GM21825 (cell line): ENCODE data around the gene TAS2R13.

ENCODE experiments used
- ATAC-seq: cut with Tn5 transposase; IDR thresholded peaks from one replicate; pipeline ENCODE4 v1.9.1; 2021; ENCODE audit warnings: mild to moderate bottlenecking, moderate library complexity; ENCODE audit not compliant: unreplicated experiment

TAS2R13 gene, protein sequence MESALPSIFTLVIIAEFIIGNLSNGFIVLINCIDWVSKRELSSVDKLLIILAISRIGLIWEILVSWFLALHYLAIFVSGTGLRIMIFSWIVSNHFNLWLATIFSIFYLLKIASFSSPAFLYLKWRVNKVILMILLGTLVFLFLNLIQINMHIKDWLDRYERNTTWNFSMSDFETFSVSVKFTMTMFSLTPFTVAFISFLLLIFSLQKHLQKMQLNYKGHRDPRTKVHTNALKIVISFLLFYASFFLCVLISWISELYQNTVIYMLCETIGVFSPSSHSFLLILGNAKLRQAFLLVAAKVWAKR

DNA sequence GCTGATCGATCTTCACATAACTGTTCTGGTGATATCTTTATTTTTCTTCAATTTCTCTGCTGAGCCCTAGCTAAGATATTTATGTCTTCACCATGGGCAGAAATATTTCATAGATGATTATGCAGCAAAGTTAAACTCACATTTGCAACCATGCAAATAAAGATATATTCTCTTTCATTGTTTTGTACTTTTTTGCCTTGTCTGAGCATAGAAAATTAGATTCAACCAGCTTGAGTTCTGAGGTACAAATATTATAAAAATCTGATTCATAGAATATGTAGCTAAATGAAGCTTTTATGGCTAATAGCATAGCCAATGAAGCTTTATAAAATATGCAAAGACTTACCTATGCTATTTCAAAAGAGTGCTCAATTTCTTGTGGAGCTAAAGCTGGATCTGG lies at the start of gene TAS2R13:
Gene TAS2R13 (minus strand): TSS at position 101 of the 400 bp plus-strand sequence. CDS start 264 bp downstream, outside the sequence.
- ATAC-seq = no peak

DNA sequence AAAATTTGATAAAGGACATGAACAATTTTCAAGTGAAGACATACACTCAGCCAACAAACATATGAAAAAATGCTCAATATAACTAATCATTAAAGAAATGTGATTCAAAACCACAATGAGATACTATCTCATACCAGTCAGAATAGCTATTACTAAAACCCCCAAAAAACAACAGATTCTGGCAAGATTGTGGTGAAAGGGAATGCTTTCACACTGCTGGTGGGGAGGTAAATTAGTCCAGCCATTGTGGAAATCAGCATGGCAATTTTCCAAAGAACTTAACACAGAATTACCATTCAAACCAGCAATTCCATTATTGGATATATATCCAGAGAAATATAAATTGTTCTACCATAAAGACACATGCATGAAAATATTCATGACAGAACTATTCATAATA lies 48.4 kb upstream of the TAS2R13 start:
- ATAC-seq = no peak

DNA sequence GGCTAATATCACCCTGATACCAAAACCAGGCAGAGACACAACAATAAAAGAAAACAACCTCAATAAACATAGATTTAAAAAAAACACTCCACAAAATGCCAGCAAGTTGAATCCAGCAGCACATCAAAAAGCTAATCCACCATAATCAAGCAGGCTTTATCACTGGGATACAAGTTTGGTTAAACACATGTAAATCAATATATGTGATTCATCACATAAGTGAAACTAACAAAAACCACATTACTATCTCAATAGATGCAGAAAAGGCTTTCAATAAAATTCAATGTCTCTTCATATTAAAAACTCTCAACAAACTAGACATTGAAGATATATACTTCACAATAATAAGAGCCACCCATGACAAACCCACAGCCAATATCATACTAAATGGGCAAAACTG lies 46.7 kb upstream of the TAS2R13 start:
- ATAC-seq = no peak

DNA sequence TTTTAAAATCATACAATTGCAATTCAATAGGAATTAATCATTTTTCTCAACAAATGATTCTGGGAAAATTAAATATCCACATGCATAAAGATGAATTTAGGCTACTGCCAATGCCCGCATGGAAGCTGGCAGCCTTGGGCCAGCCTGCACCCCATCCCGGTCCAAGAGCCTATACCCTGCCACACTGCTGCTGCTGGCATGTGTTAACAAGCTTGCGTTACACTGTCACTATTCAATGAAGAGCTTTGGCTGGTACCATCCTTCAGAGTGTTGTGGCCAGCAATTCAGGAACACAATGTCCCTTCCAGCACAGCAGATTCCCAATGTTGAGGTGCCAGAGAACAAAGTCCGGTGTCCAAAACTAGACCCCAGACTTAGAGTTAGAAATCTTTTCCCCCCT lies 43.3 kb upstream of the TAS2R13 start:
- no peak for ATAC-seq

DNA sequence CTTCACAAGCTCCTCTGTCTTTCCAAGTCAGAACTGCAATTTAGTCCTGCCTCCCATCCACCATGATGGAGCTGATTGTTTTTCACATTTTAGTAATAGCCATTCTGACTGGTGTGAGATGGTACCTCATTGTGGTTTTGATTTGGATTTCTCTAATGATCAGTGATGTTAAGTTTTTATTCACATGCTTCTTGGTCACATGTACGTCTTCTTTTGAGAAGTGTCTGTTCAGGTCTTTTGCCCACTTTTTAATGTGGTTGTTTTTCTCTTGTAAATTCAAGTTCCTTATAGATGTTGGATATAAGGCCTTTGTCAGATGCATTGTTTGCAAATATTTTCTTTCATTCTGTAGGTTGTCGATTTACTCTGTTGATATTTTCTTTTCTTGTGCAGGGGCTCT lies 33.8 kb upstream of the TAS2R13 start:
- no peak for ATAC-seq

DNA sequence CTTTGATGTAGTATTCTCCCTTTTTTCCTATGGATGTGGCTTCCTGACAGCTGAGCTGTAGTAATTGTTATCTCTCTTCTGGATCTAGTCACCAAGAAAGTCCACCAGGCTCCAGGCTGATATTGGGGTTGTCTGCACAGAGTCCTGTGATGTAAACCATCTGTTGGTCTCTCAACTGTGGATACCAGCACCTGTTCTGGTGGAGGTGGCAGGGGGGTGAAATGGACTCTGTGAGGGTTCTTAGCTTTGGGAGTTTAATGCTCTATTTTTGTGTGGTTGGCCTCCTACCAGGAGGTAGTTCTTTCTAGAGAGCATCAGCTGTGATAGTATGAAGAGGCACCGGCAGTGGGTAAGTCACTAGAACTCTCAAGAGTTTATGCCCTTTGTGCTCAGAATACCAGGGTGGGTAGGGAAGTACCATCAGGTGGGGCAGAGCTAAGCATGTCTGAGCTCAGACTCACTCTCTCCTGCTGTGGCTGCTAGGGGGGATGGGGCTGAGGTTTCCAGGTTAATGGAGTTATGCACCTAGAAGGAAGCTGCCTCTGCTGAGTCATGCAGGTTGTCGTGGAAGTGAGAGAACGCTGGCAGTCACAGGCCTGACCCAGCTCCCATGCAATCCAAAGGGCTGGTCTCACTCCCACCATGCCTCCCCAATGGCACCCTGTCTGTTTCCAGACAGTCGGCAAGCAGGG lies 32.7 kb upstream of the TAS2R13 start:
- ATAC-seq = no peak

DNA sequence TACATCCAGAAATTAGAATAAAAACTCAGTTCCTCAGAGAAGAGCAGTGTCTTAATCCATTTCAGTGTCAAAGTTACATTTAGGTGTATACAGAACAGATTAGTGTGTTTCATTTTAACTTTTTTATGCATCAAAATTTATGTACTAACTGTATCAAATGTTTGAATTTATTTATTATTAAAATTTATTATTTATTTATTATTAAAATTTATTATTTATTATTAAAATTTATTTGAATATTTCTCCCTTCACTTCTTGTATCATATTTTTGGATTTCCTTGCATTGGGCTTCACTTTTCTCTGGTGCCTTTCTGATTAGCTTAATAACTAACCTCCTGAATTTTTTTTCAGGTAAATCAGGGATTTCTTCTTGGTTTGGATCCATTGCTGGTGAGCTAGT lies 32.0 kb upstream of the TAS2R13 start:
- no peak for ATAC-seq

DNA sequence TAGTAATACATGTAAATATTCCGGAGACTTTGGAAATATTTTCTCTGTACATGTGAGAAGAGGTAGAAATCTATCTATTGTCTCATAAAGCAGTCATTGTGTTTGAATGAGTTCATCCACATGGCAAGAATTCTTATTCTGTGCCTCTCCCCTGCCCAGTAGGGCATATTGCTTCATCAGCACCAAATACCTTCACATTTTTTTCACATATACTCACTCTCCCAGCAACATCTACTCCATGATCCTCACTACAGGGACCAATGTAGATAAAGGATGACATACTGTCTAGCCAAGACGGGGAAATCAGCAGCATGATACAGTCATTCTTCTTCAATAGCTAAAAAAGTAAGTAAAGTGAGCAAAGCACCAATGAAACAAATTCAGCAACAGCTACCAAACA lies 31.0 kb upstream of the TAS2R13 start:
- no peak for ATAC-seq

DNA sequence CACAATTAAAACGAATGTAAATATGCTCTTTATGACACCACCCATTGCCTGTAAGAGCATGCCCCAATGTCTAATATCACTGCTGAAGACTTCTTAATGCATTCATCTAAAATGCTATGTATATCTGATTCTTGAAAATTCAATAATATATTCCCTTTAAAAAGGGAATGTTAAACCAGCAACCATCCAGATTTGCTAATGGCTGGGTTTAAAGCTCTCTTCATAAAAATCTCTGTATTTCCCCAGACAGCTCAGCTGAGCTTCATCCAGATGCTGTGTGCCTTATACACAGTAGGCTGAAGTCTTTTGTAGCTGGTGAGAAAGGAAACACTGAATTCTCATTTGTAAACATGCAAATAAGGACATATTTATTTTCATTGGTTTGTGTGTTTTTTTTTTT lies 29.8 kb upstream of the TAS2R13 start, which contains the start of gene TAS2R14:
Gene TAS2R14 (minus strand): TSS at position 101 of the 400 bp plus-strand sequence. CDS start 56 bp downstream, at position 45.
- ATAC-seq = no peak

DNA sequence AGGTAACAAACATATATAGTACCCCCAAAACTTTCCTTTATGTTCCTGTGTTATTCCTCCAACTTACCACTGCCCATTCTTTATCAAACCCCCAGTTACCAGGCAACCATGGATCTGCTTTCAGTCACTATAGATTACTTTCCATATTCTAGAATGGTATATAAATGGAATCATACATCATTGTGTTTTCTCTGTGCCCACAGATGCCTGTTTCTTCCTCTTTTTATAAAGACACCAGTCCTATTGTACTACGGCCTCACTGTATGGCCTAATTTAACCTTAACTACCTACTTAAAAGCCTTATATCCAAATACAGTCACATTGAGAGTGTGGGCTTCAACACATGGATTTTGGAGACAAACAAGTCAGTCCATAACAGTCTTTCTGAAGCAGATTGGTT lies 27.1 kb upstream of the TAS2R13 start:
- no peak for ATAC-seq

DNA sequence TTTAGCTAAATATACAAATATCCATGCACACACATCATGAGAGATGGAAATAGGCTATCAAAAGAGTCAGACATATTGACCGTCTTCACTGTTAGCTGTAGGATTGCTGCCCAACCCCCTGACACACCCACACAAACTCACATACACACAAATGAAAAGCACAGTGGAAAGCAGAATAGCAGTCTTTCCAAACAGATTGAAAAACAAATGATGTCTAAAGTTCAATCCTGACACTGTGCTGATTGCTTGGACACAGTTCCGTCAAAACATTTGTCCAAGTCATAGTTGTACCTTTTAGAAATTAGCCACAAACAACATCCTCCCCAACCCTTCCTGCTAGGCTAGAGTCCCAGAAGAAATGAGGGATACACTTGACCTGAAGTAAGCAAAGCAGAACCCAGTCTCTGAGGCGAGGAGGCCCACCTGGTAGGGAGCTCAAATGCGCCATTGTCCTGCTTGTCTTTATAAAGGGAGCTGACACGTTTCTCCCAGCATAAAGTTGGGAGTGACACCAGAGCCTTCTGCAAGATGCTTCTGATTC lies 19.5 kb upstream of the TAS2R13 start, which contains the start of gene PRH2:
Gene PRH2 (plus strand): TSS at position 491 of the 541 bp plus-strand sequence. CDS start 38 bp downstream, at position 529.
- ATAC-seq = no peak

DNA sequence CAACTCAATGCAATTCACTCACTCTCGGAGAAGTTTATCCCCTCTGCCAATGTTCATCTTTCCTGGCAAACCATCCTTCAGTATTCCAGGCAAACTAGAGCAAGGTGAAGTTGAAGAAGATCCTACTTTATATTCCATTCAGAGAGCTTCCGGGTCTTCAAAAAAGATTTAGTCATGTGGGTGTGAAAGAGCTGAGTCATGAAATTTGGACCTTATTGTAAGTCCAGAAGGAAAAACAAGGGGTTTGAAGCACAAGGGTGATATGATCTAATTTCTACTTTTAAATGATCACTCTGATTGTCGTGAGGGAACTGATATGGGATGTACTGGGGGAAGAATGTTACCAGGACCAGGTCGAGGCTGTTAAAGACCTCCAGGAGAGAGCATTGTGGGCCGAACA lies 16.9 kb upstream of the TAS2R13 start:
- ATAC-seq = no peak

DNA sequence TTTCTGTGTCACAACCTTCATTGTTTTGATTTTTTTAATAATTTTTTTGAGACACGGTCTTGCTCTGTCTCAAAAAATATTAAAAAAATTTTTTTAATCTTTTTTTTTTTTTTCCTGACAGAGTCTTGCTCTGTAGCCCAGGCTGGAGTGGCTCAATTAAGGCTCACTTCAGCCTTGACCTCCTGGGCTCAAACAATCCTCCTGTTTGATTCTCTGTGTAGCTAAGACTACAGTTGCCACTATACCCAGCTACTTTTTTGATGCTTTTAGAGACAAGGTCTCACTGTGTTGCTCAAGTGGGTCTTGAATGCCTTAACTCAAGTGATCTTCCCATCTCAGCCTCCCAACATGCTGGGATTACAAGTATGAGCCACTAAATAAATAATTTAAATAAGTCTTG lies 10.4 kb upstream of the TAS2R13 start:
- ATAC-seq = no peak

DNA sequence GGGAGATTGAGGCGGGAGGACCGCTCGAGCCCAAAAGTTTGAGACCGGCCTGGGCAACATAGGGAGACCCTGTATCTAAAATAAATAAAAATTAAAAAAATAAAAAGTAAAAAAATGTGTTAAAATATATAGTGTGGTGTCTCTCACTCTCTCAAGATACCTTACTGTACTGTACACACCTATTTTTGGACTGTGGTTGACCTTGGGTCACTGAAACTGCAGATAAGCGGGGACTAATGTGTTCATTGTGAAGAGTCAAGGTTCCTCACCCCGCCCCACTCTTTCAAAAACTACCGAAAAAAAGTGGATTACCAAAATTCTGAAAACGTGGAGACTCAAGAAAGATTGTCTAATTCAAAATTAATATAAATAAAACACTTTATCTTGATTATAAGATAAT lies 1.0 kb upstream of the TAS2R13 start:
- ATAC-seq = no peak

DNA sequence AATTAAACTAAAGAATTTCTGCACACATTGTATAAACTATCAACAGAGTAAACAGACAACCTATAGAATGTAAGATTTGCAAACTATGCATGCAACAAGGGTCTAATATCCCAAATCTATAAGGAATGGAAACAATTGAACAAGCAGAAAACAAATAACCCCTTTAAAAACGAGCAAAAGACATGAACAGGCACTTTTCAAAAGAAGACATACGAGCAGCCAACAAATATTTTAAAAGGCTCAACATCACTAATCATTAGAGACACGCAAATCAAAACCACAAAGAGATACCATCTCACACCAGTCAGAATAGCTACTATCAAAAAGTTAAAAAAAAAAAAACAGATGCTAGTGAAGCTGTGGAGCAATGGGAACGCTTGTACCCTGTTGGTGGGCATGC lies 4.7 kb downstream of the TAS2R13 start:
- ATAC-seq = no peak

DNA sequence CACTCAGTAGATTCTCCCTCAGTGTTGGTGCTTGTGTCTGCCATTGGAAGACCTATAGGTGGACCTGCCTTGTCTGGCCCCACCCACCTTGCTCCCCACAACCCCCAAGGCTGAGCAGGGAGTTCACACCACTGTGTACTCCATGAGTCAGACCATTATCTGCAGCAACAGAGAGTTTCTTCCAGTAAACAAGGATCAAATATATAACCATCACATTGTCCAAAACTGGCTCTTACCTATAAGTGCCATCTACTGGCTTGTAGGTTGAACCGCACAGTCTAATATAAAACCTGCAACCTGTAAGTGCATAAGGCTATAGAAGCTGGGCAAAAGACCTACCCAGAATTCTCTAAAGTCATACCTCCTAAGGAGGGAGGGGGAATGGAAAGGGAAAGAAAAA lies 7.9 kb downstream of the TAS2R13 start:
- no peak for ATAC-seq

DNA sequence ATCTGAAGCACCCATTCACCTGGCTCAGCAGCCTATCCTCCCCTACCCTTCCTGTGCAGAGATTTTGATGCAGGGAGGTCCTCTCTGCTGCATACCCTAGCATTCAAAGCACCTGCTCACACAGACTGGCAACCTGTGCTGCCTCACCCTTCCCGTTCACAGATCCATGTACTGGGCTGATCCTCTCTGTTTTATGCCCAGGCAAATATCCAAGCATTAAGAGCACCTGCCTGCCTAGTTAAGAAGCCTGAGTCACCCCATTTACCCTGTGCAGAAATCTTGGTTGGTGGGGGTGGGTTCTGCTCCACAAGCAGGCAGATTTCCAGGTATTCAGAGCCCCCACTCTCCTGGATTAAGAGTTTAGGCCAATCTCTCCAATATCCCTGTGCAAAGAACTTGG lies 8.4 kb downstream of the TAS2R13 start:
- ATAC-seq = no peak

DNA sequence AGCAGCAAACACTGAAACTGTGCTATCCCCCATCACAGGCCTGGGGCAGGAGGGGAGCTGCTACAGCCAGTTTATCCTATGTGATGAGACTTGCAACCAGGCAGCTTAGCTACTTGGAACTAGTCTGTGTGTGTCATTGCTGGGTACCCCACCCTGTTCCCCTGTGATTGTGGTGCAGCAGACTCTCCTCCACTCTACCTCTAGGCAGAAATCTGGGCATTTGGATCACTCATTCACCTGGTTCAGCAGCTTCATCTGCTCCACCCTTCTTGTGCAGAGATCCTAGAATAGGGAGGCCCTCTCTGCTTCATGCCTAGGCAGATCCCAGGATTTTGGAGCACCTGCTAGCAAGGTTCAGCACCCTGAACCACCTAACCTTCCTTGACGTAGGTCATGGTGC lies 8.8 kb downstream of the TAS2R13 start:
- no peak for ATAC-seq

DNA sequence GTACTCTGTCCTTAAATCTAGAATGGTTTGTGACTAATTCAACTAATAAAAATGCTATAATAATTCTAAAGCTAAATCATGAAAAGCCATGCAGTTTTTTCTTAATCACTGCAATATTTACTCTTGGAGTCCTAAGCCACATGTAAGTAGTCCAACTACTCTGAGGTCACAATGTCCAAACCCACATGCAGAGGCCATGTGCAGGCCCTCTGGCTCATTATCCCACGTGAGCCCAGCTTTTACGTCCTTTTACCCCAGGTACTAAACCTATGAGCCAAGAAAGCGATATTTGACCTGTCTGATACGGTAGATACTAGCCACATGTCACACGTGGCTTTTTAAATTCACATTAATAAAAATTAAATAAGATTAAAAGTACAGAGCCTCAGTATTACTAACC lies 12.5 kb downstream of the TAS2R13 start:
- ATAC-seq = no peak

DNA sequence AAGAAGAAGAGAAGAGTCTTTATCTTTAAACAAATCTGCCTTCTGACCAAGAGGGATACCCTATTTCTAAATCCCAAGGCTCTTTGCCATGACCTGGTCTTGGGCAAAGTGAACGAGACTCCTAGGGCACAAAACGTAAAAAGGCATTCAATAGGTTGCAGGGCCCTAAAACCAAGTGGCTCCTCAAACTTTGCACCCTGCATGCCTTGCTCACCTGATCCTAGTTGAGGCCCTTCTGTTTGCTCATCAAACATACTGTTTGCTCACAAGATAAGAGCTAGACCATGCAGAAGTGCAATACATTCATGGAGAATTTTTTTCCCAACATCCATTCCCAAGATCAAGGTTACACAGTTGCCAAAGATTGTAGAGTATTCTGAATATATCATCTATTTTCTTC lies 17.4 kb downstream of the TAS2R13 start:
- no peak for ATAC-seq

DNA sequence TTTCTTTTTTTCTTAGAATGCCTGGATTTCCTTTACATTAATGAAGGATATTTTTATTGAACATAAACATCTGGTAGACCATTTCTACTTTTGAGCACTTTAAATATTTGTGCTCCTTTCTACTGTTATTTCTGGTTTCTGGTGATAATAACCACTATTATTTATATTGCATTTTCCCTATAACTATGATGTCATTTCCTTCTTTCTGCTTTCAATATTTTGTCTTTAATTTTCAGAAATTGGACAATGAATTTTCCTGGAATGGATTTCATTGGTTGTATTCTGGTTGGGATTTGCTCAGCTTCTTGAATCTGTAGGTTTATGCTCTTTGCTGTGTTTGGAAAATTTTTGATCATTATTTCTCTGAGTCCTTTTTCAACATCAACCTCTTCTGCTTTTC lies 20.1 kb downstream of the TAS2R13 start:
- ATAC-seq = no peak

DNA sequence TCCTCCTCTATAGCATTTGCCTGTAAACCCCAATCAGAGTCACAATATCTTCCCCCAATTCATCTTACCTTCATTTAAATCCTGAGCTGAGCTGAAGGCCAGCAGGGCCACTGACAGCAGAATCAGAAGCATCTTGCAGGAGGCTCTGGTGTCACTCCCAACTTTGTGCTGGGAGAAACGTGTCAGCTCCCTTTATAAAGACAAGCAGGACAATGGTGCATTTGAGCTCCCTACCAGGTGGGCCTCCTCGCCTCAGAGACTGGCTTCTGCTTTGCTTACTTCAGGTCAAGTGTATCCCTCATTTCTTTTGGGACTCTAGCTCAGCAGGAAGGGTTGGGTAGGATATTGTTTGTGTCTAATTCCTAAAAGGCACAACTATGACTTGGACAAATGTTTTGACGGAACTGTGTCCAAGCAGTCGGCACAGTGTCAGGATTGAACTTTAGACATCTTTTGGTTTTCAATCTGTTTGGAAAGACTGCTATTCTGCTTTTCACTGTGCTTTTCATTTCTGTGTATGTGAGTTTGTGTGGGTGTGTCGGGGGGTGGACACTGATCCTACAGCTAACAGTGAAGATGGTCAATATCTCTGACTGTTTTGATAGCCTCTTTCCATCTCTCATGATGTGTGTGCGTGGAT lies 25.2 kb downstream of the TAS2R13 start, which contains the start of gene PRH1:
Gene PRH1 (minus strand): TSS at position 170 of the 640 bp plus-strand sequence. CDS start 38 bp downstream, at position 132.
- no peak for ATAC-seq
